GM19452 (cell line): Measurements from ENCODE around the gene PKHD1.
"Not testable (repeated sequence)": the region's sequence is repeated elsewhere in the genome, so short reads cannot be mapped to it uniquely, and the experiment has no call there.

Experiments
- ATAC-seq: cut with Tn5 transposase; IDR thresholded peaks from one replicate; pipeline ENCODE4 v1.9.1; 2021; ENCODE audit not compliant: unreplicated experiment

The PKHD1 gene

GRCh38 chr6:51995214-51995755 lies 92.1 kb downstream of the PKHD1 start:
- ATAC-seq: no peak

- no peak for ATAC-seq
Measured at GRCh38 chr6:51992876-51993275, 94.5 kb downstream of the PKHD1 start.

GRCh38 chr6:51989789-51990188 lies 97.6 kb downstream of the PKHD1 start:
- ATAC-seq: no peak

GRCh38 chr6:51986864-51987263 lies 100.5 kb downstream of the PKHD1 start:
- ATAC-seq: no peak

- ATAC-seq: no peak
Measured at GRCh38 chr6:51983564-51983963, 103.8 kb downstream of the PKHD1 start.

DNA sequence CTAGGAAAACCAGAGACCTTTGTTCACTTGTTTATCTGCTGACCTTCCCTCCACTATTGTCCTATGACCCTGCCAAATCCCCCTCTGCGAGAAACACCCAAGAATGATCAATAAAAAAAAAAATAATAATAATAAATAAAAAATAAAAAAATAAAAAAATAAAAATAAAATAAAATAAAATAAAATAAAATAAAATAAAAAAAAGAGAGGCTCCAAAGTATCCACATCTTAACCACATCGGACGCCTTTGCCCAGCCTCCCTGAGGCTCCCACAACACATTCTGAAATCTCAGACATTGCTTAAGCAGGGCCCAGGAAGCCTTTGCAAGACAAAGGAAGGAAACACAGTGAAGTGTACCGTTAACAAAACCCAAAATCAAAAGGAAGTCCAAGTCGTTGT lies 104.7 kb downstream of the PKHD1 start:
- ATAC-seq: not testable (repeated sequence)

DNA sequence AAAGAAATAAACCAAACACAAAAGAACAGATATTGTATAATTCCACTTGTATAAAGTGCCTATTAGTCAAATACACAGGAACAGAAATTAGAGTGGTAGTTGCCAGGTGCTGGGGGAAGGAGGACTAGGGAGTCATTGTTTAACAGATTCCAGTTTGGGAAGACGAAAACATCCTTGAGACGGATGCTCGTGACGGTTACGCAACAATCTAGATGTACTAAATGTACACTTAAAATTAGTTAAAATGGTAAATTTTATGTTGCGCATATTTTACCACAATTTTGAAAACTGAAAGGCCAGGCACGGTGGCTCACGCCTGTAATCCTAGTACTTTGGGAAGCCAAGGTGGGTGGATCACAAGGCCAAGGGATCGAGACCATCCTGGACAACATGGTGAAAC lies 111.0 kb downstream of the PKHD1 start:
- ATAC-seq: no peak

DNA sequence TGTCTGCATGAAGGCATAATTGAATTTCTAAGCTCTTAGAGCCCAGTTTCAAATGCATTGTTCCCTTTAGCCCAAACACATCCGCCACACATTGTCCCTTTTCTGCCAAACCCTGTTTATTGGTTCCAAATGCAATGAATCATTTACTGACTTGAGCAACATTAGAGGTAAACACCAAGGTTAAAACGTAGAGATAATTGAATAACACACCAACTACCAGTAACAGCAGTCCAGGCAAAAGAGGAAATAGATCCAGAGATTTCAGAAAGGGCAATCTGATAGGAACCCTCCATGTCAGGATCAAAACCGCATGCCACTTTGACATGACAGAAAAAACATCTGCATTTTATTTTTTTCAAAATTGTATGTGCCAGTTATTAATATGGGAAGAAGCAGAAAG lies 114.8 kb downstream of the PKHD1 start:
- no peak for ATAC-seq

- no peak for ATAC-seq
Measured at GRCh38 chr6:51968265-51968664, 119.1 kb downstream of the PKHD1 start.

DNA sequence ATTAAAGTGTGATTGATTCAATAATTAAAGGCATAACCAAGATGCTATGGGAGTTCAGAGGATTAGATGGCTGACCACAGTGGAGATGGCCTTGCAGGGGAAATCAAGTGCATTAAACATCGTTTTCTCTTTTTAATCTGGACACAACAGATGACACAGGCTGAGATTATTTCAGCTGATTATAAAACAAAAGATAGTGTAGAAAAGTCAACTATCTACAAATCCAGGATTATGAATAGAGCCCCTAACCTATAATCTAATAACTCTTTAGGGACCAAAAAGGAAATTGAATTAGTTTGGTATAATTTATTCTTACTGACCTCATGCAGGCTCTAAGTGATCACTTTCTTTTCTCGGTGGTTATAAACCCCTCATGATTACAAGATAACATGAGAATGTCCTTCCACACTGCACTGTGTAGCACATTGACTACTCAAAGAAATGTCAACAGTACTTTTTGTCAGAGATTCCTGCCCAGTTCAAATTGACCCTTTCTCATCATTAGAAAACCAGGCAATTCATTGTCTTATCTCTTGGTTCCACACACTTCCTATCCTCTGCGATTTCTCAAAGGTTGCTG lies 122.1 kb downstream of the PKHD1 start:
- ATAC-seq: no peak

- ATAC-seq: no peak
Measured at GRCh38 chr6:51963980-51964379, 123.4 kb downstream of the PKHD1 start.

- no peak for ATAC-seq
Measured at GRCh38 chr6:51962354-51962753, 125.1 kb downstream of the PKHD1 start.

DNA sequence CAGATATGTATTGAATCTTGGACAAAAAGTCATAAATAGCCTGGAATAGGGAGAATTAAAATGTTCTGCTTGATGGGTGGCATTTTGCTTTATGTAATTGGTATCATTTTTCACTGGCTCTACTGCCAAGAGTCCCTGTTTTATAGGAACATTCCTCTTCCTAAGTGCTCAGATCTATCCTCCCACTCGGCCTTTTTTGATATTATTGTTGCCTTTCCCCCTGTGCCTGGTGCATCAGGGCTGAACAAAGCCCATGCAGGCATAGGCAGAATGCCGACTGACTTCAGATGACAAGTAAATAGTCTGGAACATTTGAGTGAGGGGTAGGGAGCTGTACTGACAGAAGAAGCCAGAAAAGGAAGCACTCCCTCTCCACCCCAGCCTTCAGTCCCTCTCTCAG lies 127.0 kb downstream of the PKHD1 start:
- no peak for ATAC-seq

DNA sequence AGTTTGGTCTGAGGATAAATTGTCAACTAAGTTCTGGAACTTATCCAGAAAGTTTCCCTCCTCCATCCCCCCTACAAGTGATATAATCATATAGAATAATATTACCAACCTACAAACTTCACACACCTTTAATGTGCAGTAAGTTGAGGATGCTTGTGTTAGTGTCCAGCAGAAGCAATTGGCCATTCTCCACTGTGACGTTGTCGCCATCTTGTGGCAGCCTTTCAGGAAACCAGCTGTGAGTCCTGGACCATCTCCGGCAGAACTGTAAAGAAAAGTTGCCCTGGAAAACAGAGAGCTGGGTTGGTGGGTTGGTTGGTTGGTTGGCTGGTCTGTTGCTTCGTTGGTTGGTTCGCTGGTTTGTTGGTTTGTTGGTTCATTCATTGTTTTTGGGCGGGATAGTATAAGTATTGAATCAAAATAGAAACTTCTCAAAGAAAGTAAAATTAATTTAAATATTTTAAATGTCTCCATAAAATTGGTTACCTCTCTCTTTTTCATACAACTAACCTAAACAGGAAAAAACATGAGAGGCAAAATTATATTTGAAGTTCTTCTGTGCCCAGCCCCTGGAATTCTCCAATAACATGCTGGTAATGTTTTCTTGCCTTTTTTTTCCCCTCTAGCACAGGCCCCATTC lies 127.5 kb downstream of the PKHD1 start:
- no peak for ATAC-seq

- no peak for ATAC-seq
Measured at GRCh38 chr6:51954681-51955080, 132.7 kb downstream of the PKHD1 start.

GRCh38 chr6:51953246-51953645 lies 134.2 kb downstream of the PKHD1 start:
- no peak for ATAC-seq

DNA sequence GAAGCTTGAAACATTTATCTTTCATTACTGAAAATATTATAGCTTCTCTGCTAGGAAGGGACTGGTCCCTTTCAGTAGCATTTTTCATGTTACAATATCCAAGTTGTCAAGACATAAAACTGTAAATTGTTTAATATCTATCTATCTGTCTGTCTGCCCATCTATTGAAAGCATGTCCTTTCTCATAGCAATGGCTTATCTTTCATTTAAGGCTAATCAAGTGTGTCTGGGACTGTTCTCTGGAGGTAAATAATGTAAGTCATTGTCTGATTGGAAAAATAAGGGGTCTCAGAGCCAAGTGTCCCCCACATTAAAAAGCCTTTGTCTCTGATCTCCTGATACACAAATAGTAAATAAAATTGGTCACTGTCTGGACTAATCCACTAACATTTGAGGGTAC lies 135.5 kb downstream of the PKHD1 start:
- no peak for ATAC-seq

DNA sequence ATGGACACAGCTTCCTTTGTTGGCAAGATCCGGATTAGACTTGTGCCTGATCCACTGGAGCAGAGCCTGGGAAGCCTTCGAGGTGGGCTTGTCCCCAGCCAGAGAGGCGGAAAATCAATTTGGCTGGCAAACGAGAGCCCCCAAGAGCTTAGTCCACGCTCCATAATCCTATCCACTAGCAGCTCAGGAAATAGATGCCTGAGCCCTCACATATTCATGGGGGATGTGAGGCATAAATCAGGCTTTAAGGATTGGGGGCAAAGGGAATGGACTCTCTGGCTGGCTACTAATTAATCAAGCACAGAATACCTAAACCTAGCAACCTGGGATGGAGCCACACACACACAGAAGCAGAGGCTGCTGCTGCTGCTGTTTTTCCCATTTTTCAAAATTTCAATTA lies 137.9 kb downstream of the PKHD1 start:
- ATAC-seq: no peak

DNA sequence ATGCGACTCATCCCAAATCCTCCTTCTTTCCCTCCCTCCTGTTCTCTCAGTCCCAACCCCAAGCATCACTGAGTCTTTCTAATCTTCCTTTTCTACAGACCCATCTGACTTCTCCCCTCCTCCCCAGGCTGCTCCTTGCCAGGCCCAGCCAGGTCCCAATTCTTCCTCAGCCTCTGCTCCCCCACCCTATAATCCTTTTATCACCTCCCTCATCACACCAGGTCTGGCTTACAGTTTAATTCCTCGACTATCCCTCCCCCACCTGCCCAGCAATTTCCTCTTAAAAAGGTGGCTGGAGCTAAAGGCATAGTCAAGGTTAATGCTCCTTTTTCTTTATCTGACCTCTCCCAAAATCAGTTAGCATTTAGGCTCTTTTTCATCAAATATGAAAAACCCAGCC lies 147.7 kb downstream of the PKHD1 start:
- ATAC-seq: not testable (repeated sequence)

- ATAC-seq: no peak
Measured at GRCh38 chr6:51936531-51937290, 150.7 kb downstream of the PKHD1 start.

- ATAC-seq: no peak
Measured at GRCh38 chr6:51934098-51934497, 153.3 kb downstream of the PKHD1 start.

- ATAC-seq: no peak
Measured at GRCh38 chr6:51932956-51933355, 154.5 kb downstream of the PKHD1 start.
